ENCODE measurements around the gene LRCH4. TPM values are rescaled to one million over a fixed set of nuclear protein-coding genes. Genes with fewer than 3 reads are reported as not detected.

Gene LRCH4
- total RNA-seq, 1 donor from 2014 or later: 26.6 TPM

DNA sequence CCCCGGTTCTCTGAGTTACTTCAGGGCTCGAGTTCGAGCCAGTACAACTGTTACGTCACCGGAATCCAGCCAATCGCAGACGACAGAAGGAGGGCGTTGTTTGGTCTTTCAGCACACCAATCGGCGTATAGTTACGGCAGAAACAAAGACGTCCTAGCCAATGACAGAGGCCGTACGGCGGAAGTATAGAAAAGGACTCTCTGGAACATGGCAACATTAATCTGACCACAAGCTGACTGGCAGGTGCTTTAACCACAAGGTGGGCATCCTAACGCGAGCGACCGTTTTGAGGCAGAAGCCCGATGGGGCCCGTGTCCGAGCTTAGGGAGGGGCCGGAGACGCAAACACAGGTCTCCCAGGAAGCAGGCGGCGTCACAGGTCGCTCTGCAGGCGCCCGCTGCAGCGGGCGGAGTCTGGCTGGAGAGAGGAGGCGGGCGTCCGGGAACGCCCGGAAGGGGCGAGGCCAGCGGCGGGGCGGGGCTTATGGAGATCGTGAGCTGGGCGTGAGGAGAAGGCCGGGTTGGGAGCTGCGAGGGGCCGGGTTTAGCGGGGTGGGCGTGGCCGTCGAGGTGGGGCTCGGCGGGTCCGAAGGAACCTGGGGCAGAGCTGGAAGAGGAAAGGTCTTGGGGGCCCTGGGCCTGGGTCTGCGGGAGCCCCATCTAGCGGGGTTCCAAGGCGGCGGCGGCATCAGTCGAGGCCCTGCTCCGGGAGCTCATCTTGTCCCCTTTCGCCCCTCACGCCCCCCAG, 26.2 kb upstream of the LRCH4 start, which contains the start of gene MOSPD3:
Gene MOSPD3 (plus strand): TSS at position 558 of the 747 bp plus-strand sequence. CDS start 252 bp downstream, outside the sequence.
- Histone ChIP-seq H3K36me3 (peaks cover 6% of the 10 kb centered on the region), H3K9me3 (replicated peaks) (no peaks in the 10 kb centered on the region), H3K4me1 (peaks cover 17% of the 10 kb centered on the region), H3K27ac (replicated peaks) (peak within 1 kb of the TSS; percentile 98), H3K4me3 (peak within 1 kb of the TSS; percentile 89), H3K27me3 (ENCODE audit: low read depth) (no peaks in the 10 kb centered on the region)
- peak; percentile 98 for DNase-seq
- intact Hi-C loops (cut with micrococcal nuclease): no loop called here
- TF ChIP-seq CTCF (IDR thresholded peaks at IDR 0.05; ENCODE audit: borderline replicate concordance): no peak

- no peak for DNase-seq
- no peak overlapping the region for H3K4me3 ChIP-seq
- H3K27me3 ChIP-seq (ENCODE audit: low read depth): no peaks in the 10 kb centered on the region
- peaks cover 5% of the 10 kb centered on the region for H3K36me3 ChIP-seq
- intact Hi-C loops (cut with micrococcal nuclease): no loop called here
- TF ChIP-seq CTCF (IDR thresholded peaks at IDR 0.05; ENCODE audit: borderline replicate concordance): no peak
- H3K4me1 ChIP-seq: peaks cover 26% of the 10 kb centered on the region
- no peak overlapping the region for H3K27ac ChIP-seq (replicated peaks)
- H3K9me3 ChIP-seq (replicated peaks): no peaks in the 10 kb centered on the region
Observed at GRCh38 chr7:100609958-100610357, 24.0 kb upstream of the LRCH4 start.

DNA sequence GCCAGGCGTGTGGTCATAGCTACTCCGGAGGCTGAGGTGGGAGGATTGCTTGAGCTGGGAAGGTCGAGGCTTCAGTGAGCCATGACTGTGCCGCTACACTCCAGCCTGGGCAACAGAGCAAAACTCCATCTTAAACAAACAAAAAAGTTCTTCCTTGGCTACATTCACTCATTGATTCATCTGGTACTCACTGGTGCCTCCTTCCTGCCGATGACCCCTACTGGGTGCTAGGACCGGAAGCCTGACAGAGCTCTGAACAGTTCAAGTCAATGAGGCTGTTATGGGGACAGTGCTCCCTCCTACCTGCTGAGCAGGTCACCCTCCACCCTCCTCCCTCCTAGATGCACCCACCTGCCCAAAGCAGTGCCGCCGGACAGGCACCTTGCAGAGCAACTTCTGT, 21.2 kb upstream of the LRCH4 start:
- no peak for DNase-seq
- H3K36me3 ChIP-seq: no peaks in the 10 kb centered on the region
- H3K9me3 ChIP-seq (replicated peaks): no peaks in the 10 kb centered on the region
- H3K27ac ChIP-seq (replicated peaks): no peak overlapping the region
- intact Hi-C loops (cut with micrococcal nuclease): no loop called here
- no peak for TF ChIP-seq CTCF (IDR thresholded peaks at IDR 0.05; ENCODE audit: borderline replicate concordance)
- peaks cover 28% of the 10 kb centered on the region for H3K4me1 ChIP-seq
- H3K27me3 ChIP-seq (ENCODE audit: low read depth): no peaks in the 10 kb centered on the region
- H3K4me3 ChIP-seq: no peak overlapping the region

DNA sequence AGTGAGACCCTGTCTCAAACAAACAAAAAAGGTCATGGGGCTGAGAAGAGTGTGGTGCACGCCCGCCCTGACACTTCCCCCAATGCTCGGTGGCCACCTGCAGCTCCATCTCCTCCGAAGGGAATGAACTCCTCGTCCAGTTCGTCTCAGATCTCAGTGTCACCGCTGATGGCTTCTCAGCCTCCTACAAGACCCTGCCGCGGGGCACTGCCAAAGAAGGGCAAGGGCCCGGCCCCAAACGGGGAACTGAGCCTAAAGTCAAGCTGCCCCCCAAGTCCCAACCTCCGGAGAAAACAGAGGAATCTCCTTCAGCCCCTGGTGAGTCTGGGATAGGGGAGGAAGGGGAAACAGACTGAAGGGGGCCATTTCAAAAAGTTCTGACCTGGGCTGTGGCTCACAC, 20.4 kb upstream of the LRCH4 start:
- Histone ChIP-seq H3K4me3 (peak overlapping the region; percentile 90), H3K27ac (replicated peaks) (peak overlapping the region; percentile 86), H3K4me1 (peaks cover 32% of the 10 kb centered on the region), H3K9me3 (replicated peaks) (no peaks in the 10 kb centered on the region), H3K36me3 (no peaks in the 10 kb centered on the region), H3K27me3 (ENCODE audit: low read depth) (no peaks in the 10 kb centered on the region)
- intact Hi-C loops (cut with micrococcal nuclease): no loop called here
- no peak for DNase-seq
- TF ChIP-seq CTCF (IDR thresholded peaks at IDR 0.05; ENCODE audit: borderline replicate concordance): no peak

DNA sequence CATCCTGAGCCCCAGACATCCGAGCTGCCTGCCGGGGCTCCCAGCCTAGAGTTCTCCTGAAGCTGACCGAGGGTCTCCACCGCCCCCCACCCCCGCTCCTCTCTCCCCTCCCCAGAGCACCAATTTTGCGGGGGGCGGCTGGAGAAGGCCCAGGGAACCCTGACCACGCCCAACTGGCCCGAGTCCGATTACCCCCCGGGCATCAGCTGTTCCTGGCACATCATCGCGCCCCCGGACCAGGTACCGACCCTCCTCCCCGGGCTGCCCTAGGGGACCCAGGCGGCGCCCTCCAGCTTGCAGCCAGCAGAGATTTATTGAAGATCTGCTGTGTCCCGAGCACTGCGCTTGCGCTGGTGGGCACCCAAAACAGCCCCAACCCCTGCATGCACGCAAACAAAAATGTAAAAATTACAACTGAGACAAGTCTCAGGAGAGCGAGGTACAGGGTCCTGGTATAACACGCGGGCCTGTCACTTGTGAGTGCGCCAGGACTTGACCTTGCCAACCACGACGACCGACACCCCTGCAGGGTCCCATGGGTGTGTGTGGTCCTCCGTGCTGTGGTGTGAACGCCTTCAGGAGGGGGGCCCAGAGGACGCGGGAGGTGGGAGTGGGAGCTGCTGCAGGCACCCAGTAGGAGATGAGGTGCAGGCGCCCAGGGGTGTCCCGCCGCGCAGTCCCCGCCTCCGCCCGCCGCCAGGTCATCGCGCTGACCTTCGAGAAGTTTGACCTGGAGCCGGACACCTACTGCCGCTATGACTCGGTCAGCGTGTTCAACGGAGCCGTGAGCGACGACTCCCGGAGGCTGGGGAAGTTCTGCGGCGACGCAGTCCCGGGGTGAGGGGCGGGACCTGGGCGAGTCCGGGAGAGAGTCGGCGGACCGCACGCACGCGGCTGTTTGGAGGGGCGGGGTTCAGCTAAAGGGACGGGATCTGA, 19.3 kb upstream of the LRCH4 start:
- H3K27ac ChIP-seq (replicated peaks): peak overlapping the region; percentile 86
- TF ChIP-seq CTCF (IDR thresholded peaks at IDR 0.05; ENCODE audit: borderline replicate concordance): no peak
- peaks cover 32% of the 10 kb centered on the region for H3K4me1 ChIP-seq
- no peaks in the 10 kb centered on the region for H3K9me3 ChIP-seq (replicated peaks)
- no peaks in the 10 kb centered on the region for H3K36me3 ChIP-seq
- no peaks in the 10 kb centered on the region for H3K27me3 ChIP-seq (ENCODE audit: low read depth)
- peak overlapping the region; percentile 90 for H3K4me3 ChIP-seq
- intact Hi-C loops (cut with micrococcal nuclease): no loop called here
- DNase-seq: peak; percentile 60

Data from left ventricle myocardium inferior (tissue), 1 donor.